Hematopoietic multipotent progenitor cell treated with erythropoietin and hydrocortisone succinate and interleukin-3 and kit ligand, for 17 days (in vitro differentiated cells): ENCODE results near the gene FUT7.
"Not testable (repeated sequence)": the region's sequence is repeated elsewhere in the genome, so short reads cannot be mapped to it uniquely, and the experiment has no call there.

ENCODE experiments used
- DNase-seq: peaks from one replicate; pipeline ENCODE4 v3.0.0-alpha.2; 2015; ENCODE audit warnings: low spot score

The FUT7 gene

GRCh38 chr9:137017791-137018497, 13.9 kb downstream of the FUT7 start:
- no peak for DNase-seq

DNA sequence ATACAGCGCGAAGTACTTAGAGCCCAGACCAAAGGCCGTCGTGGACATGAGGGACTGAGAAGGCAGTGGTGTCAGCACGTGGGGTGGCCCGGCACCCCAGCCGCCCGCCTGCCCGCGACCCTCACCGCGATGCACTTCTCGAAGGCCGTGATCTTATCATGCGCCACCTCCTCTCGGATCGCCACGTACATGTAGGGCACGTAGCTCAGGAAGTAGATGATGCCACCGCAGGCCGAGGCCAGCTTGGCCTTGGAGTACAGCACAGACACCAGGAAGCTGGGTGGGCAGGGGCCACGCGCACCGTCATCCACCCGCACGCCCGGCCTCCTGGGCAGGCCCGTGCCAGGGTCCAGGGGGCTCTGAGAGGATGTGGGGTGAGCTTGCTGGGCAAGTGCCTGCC, 14.8 kb downstream of the FUT7 start:
- no peak for DNase-seq

DNA sequence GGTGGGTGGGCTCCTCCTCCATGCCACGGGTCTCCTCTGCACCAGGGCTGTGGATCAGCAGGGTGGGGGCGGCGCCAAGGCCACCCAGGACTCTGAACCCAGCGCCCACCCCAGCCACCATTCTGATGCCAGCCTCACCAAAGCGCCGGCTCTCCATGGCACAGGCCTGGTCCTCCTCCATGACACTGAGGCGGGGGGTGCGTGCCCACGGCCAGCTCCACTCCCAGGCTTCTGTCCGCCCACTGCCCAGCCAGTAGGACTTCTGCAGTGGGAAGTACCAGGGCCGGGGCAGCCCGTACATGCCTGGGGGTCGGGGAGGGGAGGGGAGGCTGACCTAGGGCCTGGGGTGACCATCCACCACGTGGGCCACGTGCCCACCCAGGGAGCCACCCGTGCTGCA, 15.5 kb downstream of the FUT7 start:
- DNase-seq = no peak

DNA sequence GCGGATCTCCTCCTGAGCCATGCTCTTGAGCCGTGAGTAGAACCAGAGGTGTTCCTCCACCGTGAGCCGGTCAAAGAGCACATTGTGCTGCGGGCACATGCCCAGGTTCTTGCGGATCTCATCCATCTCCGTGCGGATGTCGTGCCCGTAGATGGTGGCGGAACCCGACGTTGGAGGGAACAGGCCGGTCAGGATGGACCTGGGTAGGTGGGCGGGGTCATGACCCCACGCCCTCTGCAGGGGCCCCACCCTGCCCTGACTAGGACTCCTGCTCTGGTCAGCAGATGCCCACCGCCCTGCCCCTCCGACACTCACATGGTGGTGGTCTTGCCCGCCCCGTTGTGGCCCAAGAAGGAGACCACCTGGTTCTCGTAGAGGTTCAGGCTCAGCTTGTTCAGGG, 15.9 kb downstream of the FUT7 start:
- no peak for DNase-seq

- no peak for DNase-seq
These were observed 16.4 kb downstream of the FUT7 start for GRCh38 chr9:137015540-137015930.

GRCh38 chr9:137014776-137015539, 16.9 kb downstream of the FUT7 start:
- DNase-seq = no peak

GRCh38 chr9:137014166-137014565, 17.7 kb downstream of the FUT7 start:
- DNase-seq = no peak

- no peak for DNase-seq
These were observed 18.3 kb downstream of the FUT7 start for GRCh38 chr9:137013571-137013940.

- DNase-seq = no peak
These were observed 19.0 kb downstream of the FUT7 start for GRCh38 chr9:137012694-137013570.

- DNase-seq = no peak
These were observed 19.8 kb downstream of the FUT7 start for GRCh38 chr9:137011907-137012675.

GRCh38 chr9:137011156-137011555, 20.7 kb downstream of the FUT7 start:
- no peak for DNase-seq

DNA sequence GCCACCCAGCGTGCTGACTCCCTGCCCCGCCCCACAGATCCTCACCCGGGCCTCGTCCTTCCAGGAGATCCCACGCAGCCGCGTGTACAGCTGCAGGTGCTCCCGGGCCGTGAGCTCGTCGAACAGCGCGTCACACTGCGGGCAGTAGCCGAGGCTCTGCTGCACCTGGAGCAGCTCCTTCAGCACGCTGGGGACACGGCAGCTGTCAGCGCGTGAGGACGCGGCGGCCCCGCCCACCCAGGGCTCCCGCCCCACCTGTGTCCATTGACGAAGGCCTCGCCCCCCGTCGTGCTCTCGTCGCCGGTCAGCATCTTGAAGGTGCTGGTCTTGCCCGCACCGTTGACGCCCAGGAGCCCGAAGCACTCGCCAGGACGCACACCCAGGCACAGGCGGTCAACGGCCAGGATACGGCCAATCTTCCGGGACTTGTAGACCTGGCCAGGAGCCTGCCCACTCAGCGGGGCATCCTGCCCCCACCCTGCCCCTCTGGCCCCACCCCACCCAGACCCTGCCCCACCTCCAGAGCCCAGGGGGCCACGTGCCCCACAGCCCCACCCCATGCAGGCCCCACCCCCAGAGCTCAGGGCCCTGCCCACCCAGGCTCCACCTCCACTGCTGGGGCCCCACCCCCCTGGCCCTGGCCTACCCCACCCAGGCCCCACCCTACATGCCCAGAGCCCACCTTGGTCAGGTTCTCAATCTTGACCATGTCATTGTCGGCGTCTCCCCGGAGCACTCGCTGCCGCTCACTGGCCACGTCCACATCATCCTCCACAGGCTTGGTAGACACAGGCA, 21.8 kb downstream of the FUT7 start:
- DNase-seq = no peak

DNA sequence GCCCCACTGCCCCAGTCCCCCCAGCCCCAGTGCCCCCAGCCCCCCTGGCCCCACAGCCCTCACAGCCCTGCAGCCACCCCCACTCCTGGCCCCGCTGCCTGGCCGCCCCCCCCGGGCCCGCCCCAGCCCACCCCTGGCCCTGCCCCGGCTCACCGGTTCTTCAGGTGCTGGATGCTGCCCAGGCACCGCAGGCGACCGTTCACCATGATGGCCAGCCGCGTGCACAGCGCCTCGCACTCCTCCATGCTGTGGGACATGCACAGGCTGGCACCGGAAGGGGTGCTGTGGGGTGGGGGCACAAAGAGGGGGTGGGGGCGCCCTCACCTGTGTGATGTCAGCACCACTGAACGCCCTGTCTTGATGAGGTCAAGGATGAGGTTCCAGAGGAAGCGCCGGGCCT, 22.7 kb downstream of the FUT7 start:
- DNase-seq = no peak

GRCh38 chr9:137008312-137008711, 23.6 kb downstream of the FUT7 start:
- DNase-seq = no peak

DNA sequence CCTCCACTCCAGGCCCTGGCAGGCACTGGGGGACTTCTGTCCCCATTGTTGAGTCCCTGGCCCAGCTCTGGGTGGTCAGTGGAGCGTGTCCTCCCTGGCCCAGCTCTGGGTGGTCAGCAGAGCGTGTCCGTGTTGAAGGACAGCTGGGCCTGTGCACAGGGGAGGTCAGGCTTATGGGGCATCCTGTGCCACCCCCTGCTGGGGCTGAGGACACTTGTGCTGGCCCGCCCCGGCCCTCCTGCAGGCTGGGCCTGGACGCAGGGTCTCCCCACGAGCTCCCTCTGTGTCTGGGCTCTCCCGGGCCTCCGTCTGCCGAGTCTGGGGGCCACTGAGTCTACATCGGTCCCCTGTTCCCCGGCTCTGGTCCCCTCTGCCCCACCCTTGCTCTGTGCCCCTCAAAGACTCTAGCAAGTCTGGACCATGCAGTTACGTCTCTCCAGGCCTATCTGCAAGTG, 24.0 kb downstream of the FUT7 start:
- no peak for DNase-seq

DNA sequence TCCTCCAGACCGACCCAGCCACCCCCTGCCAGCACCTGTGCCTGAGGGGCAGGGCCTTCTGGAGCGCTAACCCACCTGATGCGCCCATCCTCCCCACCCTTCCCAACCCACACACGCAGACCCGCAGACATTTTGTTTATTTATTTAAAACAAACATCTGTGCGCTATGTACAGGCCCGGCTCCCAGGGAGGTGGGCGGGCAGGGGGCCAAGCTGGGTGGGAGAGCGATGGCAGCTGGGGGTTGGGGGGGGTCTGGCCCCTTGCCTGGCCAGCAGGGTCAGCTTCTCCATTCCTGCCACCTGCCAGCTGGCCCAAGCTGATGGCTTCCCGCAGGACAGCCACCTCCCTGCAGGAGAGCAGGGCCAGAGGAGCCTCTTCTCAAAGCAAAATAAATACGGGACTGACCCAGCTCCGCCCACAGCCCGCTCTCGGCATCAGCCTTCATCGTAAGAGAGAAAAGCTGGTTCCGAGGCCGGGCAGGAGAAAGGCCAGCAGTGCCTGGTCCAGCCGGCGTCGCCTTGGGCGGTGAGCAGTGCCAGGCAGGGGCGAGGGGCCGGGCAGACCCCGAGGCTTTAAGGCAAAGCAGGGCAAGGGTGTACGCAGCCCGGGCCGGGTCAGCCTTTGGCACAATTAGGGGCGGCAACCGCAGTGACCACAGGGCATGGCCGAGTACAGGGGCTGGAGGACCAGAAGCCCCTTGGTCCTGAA, 24.6 kb downstream of the FUT7 start:
- no peak for DNase-seq

- DNase-seq = no peak
These were observed 25.5 kb downstream of the FUT7 start for GRCh38 chr9:137006116-137007003.

DNA sequence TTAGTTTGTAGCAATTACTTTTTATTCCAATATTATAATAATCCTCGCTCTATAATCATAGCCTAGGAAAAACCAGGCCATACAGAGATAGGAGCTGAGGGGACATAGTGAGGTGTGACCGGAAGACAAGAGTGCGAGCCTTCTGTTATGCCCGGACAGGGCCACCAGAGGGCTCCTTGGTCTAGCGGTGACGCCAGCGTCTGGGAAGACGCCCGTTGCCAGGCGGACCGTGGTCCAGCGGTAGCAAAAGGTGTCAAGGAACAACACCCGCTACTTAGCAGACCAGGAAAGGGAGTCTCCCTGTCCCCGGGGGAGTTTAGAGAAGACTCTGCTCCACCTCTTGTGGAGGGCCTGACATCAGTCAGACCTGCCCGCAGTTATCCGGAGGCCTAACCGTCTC, 27.6 kb downstream of the FUT7 start:
- DNase-seq = not testable (repeated sequence)

DNA sequence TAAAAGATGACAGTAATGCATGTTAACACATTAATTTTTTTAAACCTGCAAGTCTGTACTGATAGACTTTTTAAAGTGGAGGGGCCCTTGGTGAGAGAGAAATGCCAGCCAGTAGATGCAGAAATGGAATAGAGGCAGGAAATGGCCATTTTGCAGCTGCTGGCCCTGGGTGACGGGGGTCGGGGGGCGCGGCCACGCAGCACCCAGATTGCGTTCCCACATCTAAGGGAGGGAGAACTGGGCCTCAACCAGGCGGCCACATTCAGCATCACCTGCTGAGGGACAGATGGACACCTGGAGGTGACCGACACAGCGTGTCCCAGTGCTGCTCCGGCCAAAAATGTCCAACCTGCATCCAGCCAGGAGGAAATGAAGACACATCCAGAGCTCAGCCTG, 29.2 kb downstream of the FUT7 start:
- no peak for DNase-seq
